ENCODE data around the gene STRAP. TPM values are rescaled to one million over a fixed set of nuclear protein-coding genes. Genes with fewer than 3 reads are reported as not detected.

STRAP gene
- total and polyA plus RNA-seq, 2 of the 13 experiments (the other 11 are each of a cell fraction or from before 2014, with no cell fraction given): 66.9 to 118 TPM

- TF ChIP-seq ZBTB33 (CRISPR knock-in tag; IDR thresholded peaks at IDR 0.05) (0 out of 2 replicates have a peak, but pooled peaks have one; percentile 26), AKNA (CRISPR knock-in tag; IDR thresholded peaks at IDR 0.05; ENCODE audit: borderline replicate concordance) (no peak), ZNF207 (IDR thresholded peaks at IDR 0.05; ENCODE audit: borderline replicate concordance) (no peak), ZNF775 (CRISPR knock-in tag; IDR thresholded peaks at IDR 0.05; ENCODE audit: borderline replicate concordance) (no peak), PAXIP1 (CRISPR knock-in tag; conservative IDR thresholded peaks at IDR 0.05) (no peak), RELA (CRISPR knock-in tag; IDR thresholded peaks at IDR 0.05) (no peak), ZSCAN5A (CRISPR knock-in tag; IDR thresholded peaks at IDR 0.05; ENCODE audit: borderline replicate concordance) (no peak), MEF2D (CRISPR knock-in tag; IDR thresholded peaks at IDR 0.05) (no peak), KLF11 (CRISPR knock-in tag; IDR thresholded peaks at IDR 0.05) (no peak), ZNF879 (CRISPR knock-in tag; IDR thresholded peaks at IDR 0.05) (no peak), SRSF9 (IDR thresholded peaks at IDR 0.05; ENCODE audit: borderline replicate concordance, insufficient read depth, low read depth, low read length, poor library complexity, severe bottlenecking) (no peak), MBNL3 (CRISPR knock-in tag; conservative IDR thresholded peaks at IDR 0.05) (no peak)
- TF ChIP-seq, protein P1, sequence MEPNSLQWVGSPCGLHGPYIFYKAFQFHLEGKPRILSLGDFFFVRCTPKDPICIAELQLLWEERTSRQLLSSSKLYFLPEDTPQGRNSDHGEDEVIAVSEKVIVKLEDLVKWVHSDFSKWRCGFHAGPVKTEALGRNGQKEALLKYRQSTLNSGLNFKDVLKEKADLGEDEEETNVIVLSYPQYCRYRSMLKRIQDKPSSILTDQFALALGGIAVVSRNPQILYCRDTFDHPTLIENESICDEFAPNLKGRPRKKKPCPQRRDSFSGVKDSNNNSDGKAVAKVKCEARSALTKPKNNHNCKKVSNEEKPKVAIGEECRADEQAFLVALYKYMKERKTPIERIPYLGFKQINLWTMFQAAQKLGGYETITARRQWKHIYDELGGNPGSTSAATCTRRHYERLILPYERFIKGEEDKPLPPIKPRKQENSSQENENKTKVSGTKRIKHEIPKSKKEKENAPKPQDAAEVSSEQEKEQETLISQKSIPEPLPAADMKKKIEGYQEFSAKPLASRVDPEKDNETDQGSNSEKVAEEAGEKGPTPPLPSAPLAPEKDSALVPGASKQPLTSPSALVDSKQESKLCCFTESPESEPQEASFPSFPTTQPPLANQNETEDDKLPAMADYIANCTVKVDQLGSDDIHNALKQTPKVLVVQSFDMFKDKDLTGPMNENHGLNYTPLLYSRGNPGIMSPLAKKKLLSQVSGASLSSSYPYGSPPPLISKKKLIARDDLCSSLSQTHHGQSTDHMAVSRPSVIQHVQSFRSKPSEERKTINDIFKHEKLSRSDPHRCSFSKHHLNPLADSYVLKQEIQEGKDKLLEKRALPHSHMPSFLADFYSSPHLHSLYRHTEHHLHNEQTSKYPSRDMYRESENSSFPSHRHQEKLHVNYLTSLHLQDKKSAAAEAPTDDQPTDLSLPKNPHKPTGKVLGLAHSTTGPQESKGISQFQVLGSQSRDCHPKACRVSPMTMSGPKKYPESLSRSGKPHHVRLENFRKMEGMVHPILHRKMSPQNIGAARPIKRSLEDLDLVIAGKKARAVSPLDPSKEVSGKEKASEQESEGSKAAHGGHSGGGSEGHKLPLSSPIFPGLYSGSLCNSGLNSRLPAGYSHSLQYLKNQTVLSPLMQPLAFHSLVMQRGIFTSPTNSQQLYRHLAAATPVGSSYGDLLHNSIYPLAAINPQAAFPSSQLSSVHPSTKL (CRISPR knock-in tag; IDR thresholded peaks at IDR 0.05): peak; percentile 33; the same call in 1 of the 2 replicates
These were observed 49.4 kb downstream of the STRAP start (continued) for GRCh38 chr12:15931590-15932053.

Data from HepG2 (cell line).